GM12892 (cell line): Measurements from ENCODE around the gene FAM89B.

Source experiments
- POLR2A ChIP-seq: IDR thresholded peaks from 2 replicates; pipeline ENCODE4 v1.6.1; 2011; ENCODE audit warnings: low read depth, low read length, control low read depth
- POLR2AphosphoS5 ChIP-seq: IDR thresholded peaks from 2 replicates; pipeline ENCODE4 v1.6.1; 2011; ENCODE audit warnings: low read depth, low read length, control low read depth
- TAF1 ChIP-seq: IDR thresholded peaks from 2 replicates; pipeline ENCODE4 v1.6.1; 2011; ENCODE audit warnings: low read depth, mild to moderate bottlenecking, control low read depth, low read length, borderline replicate concordance

DNA sequence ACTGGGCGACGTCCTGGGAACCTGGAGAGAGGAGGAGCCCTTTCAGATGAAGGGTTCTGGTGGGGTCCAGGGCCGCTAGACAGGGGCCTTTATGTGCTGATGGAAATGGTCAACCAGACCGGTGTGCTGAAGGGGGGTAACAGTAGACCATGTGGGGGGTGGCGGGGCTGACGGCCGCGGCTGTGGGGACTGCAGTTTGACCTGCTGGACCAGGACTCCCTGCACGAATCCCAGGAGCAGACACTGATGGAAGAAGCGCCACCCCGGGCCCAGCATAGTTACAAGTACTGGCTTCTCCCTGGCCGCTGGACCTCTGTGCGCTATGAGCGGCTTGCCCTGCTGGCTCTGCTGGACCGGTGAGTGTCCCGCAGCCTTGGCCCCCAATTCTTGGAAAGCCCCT lies 49.7 kb downstream of the FAM89B start:
- TF ChIP-seq POLR2AphosphoS5, result no peak
- no peak for TF ChIP-seq TAF1
- TF ChIP-seq POLR2A, result no peak
